Measurements from ENCODE around the gene PKN2.

GRCh38 chr1:88691540-88691939 is 7.5 kb downstream of the PKN2 start:
- TF ChIP-seq, protein P1, sequence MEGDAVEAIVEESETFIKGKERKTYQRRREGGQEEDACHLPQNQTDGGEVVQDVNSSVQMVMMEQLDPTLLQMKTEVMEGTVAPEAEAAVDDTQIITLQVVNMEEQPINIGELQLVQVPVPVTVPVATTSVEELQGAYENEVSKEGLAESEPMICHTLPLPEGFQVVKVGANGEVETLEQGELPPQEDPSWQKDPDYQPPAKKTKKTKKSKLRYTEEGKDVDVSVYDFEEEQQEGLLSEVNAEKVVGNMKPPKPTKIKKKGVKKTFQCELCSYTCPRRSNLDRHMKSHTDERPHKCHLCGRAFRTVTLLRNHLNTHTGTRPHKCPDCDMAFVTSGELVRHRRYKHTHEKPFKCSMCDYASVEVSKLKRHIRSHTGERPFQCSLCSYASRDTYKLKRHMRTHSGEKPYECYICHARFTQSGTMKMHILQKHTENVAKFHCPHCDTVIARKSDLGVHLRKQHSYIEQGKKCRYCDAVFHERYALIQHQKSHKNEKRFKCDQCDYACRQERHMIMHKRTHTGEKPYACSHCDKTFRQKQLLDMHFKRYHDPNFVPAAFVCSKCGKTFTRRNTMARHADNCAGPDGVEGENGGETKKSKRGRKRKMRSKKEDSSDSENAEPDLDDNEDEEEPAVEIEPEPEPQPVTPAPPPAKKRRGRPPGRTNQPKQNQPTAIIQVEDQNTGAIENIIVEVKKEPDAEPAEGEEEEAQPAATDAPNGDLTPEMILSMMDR (conservative IDR thresholded peaks at IDR 0.05; ENCODE audit: low read length): no peak
- no peak for TF ChIP-seq EZH2phosphoT487 (IDR thresholded peaks at IDR 0.05; ENCODE audit: borderline replicate concordance)
